Testis (tissue), 3 donors: ENCODE results near the gene PDC. TPM values are rescaled to one million over a fixed set of nuclear protein-coding genes. Genes with fewer than 3 reads are reported as not detected.

Experiments
- DNase-seq: peaks from one replicate; pipeline ENCODE4 v3.0.0-alpha.2; 2019
- H3K27ac ChIP-seq, 2 donors: fragments of 200-600 bp; sonication (generic); one replicate each; pipeline ENCODE4 v1.5.1; 2019
- H3K27me3 ChIP-seq: fragments of 200-600 bp; sonication (generic); one replicate; pipeline ENCODE4 v1.5.1; 2019
- H3K36me3 ChIP-seq: fragments of 200-600 bp; sonication (generic); one replicate; pipeline ENCODE4 v1.5.1; 2017; ENCODE audit warnings: low read depth; ENCODE audit errors: missing control alignments
- H3K4me1 ChIP-seq: fragments of 200-600 bp; sonication (generic); one replicate; pipeline ENCODE4 v1.5.1; 2019
- H3K4me3 ChIP-seq, 2 donors: fragments of 200-600 bp; sonication (generic); one replicate each; pipeline ENCODE4 v1.5.1; 2017 to 2019
- H3K9me3 ChIP-seq: fragments of 200-600 bp; sonication (generic); one replicate; pipeline ENCODE4 v1.5.1; 2017
- POLR2A ChIP-seq: fragments of 450-650 bp; IDR thresholded peaks from one replicate; pipeline ENCODE4 v1.6.1; 2017; ENCODE audit warnings: antibody characterized with exemption, mild to moderate bottlenecking, moderate library complexity
- WGBS, 2 donors: methylation state at CpG; one replicate each; pipeline ENCODE4 v1.1.5; 2018; 5-methylcytosine and 5-hydroxymethylcytosine counted together
- intact Hi-C: fragments of 100-400 bp; cut with DNase I; formaldehyde crosslinking; loops from one replicate; pipeline ENCODE4 v1.15.1; 2023; ENCODE audit warnings: low total_unique reads
- polyA plus RNA-seq: library from polyadenylated mRNA; stranded (reverse); fragments of 350-450 nt; fragmentation: Illumina TruSeq; extraction: RNeasy Lipid Tissue Mini Kit (QIAGEN cat#74804); gene quantifications from one replicate; pipeline ENCODE4 v1.2.3, GENCODE V29; 2014; ENCODE audit warnings: low read depth, low replicate concordance; ENCODE audit not compliant: insufficient read depth
- total RNA-seq, 2 donors: library from RNA; depleted of rRNA; stranded (reverse); fragments of >200 nt; gene quantifications; one replicate each; pipeline ENCODE4 v1.2.3, GENCODE V29; 2016
- TF ChIP-seq, protein P1 (sequence below), 3 experiments: fragments of 450-650 bp in 2 of 3; fragments of 200-600 bp in 1 of 3; sonication (generic) in 1 of 3; IDR thresholded peaks; one replicate each; pipeline ENCODE4 v1.5.1; 2016 to 2019; ENCODE audit warnings: antibody characterized with exemption in 3 of 3, mild to moderate bottlenecking in 2 of 3, moderate library complexity in 1 of 3

Gene PDC
- total and polyA plus RNA-seq, 3 donors from 2014 or later: 0.37 to 0.39 TPM; not detected in 1

DNA sequence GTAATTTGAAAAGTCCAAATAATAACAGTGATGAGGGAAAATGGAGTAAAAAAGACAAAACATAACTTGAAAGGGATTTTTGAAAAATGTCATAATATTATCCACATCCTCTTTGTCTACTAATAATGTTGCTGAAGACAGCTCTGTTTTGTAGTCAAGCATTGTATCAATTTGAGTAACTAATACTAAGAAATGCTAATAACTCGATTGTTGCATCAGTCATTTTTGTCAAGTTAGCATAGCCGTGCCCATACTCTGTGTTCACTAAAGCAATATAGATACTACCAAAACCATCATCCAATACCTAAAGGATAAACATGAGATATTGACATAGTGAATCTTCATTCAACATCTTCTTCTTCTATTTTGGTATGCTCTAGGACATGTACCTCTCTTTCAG, 17.3 kb downstream of the PDC start:
- intact Hi-C loops: no loop called here
- H3K36me3 ChIP-seq: no peaks in the 10 kb centered on the region
- no peak overlapping the region for H3K27ac ChIP-seq
- DNase-seq: no peak
- H3K9me3 ChIP-seq: no peaks in the 10 kb centered on the region
- no peaks in the 10 kb centered on the region for H3K4me1 ChIP-seq
- no peak for TF ChIP-seq POLR2A
- TF ChIP-seq, protein P1, sequence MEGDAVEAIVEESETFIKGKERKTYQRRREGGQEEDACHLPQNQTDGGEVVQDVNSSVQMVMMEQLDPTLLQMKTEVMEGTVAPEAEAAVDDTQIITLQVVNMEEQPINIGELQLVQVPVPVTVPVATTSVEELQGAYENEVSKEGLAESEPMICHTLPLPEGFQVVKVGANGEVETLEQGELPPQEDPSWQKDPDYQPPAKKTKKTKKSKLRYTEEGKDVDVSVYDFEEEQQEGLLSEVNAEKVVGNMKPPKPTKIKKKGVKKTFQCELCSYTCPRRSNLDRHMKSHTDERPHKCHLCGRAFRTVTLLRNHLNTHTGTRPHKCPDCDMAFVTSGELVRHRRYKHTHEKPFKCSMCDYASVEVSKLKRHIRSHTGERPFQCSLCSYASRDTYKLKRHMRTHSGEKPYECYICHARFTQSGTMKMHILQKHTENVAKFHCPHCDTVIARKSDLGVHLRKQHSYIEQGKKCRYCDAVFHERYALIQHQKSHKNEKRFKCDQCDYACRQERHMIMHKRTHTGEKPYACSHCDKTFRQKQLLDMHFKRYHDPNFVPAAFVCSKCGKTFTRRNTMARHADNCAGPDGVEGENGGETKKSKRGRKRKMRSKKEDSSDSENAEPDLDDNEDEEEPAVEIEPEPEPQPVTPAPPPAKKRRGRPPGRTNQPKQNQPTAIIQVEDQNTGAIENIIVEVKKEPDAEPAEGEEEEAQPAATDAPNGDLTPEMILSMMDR (IDR thresholded peaks at IDR 0.05): no peak
- H3K27me3 ChIP-seq: no peaks in the 10 kb centered on the region
- 97 to 98% methylated on average over 2 of the region's 2 CpGs for WGBS, 2 donors
- H3K4me3 ChIP-seq: no peak overlapping the region

DNA sequence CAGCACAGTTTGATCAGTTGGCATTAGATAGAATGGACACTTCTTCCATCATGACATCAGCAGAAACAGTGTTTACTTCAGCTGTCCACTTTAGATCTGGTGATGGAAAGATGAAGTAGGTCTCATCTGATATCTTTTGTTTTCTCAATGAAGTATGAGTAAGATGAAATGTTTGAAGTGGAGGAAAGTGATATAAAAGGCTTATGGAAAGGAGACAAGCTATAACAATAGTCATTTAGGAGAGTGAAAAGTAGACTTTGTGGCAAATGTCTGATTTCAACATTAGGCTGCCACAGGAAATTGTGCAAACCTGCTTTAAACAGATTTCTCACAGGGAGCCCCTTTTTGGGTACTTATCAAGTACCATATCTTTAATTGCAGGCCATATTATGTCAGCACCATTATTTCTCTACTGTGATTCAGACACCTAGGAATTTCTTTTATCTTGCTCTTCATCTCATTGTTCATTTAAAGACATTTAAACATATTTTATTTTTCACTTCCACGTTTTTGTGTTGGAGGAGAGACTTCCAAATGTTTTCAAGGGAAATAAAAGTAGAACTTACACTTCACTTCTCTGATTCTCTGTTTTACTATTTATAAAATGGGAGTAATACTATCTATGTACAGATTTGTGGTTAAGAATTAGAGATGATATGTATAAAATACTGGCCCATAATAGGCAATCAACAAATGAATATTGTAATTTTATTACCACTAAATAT, 18.1 kb downstream of the PDC start:
- Histone ChIP-seq H3K27me3 (no peaks in the 10 kb centered on the region), H3K27ac (no peak overlapping the region), H3K4me1 (no peaks in the 10 kb centered on the region), H3K36me3 (no peaks in the 10 kb centered on the region), H3K4me3 (no peak overlapping the region), H3K9me3 (no peaks in the 10 kb centered on the region)
- intact Hi-C loops: no loop called here
- TF ChIP-seq, protein P1 (IDR thresholded peaks at IDR 0.05): no peak
- no peak for TF ChIP-seq POLR2A
- DNase-seq: no peak
- WGBS, 2 donors: 56 to 65% methylated on average over 1 of the region's 1 CpG

DNA sequence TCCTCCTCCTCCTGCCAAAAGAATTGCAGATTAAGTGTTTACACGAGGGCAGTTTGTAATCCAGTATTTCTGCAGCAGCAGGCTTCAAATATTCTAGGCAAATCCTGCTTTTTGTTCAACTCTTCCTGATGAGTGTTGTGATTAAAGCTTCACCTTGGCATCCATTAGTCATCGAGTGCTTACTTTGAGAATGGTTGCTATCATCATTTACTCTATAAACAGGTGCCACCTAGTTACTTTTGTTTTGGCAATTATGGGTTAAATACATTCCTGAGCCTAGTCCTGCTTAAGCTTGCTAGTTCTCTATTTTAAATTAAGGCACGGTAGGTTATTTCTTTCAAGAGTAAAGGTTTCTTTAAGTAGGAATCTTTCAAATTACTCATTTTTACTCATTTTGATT, 20.3 kb downstream of the PDC start:
- Histone ChIP-seq H3K27ac (no peak overlapping the region), H3K36me3 (no peaks in the 10 kb centered on the region), H3K4me3 (no peak overlapping the region), H3K9me3 (no peaks in the 10 kb centered on the region), H3K27me3 (no peaks in the 10 kb centered on the region), H3K4me1 (no peaks in the 10 kb centered on the region)
- DNase-seq: no peak
- intact Hi-C loops: no loop called here
- 57 to 60% methylated on average over 3 of the region's 3 CpGs for WGBS, 2 donors
- TF ChIP-seq, protein P1 (IDR thresholded peaks at IDR 0.05): no peak
- TF ChIP-seq POLR2A: no peak

DNA sequence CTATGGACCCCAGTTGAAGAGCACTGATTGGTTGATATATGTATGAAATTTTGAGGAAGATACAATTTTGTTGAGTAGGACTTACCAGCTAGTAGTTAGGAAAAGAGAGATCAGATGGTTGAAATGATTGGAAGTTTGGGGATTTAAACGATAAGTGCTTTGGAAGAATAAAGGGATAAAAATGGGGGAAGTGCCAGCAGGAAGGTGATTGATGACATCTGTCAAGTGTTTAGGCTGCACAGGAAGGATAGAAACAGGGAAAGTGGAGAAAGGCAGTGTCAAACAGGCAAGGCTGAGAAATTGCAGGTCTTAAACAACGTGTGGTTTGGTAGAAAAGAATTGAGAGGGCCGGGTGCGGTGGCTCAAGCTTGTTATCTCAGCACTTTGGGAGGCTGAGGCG, 22.3 kb downstream of the PDC start:
- Histone ChIP-seq H3K27me3 (no peaks in the 10 kb centered on the region), H3K4me3 (no peak overlapping the region), H3K27ac (no peak overlapping the region), H3K36me3 (no peaks in the 10 kb centered on the region), H3K9me3 (no peaks in the 10 kb centered on the region), H3K4me1 (no peaks in the 10 kb centered on the region)
- DNase-seq: no peak
- TF ChIP-seq, protein P1 (IDR thresholded peaks at IDR 0.05): no peak
- no peak for TF ChIP-seq POLR2A
- intact Hi-C loops: no loop called here
- WGBS, 2 donors: 74 to 82% methylated on average over 5 of the region's 5 CpGs

DNA sequence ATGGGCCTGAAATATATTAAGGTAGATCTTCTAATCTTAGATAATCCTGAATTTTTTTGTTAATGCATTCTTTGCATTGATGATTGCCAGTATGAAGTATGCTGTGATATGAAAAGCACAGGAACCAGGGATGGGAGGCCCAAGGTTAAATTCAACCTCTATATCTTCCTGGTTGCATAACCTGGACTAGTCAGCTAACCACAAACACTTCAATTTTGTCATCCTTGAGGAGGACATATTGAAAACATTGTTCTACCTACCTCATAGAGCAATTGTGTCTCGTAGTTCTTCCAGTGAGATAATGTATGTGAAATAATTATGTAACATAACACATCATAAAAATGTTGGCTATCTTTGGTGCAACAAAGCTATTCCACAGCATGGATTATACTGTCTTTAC, 25.6 kb downstream of the PDC start:
- H3K27me3 ChIP-seq: no peaks in the 10 kb centered on the region
- no peak overlapping the region for H3K4me3 ChIP-seq
- WGBS, 2 donors: 91 to 96% methylated on average over 1 of the region's 1 CpG
- TF ChIP-seq, protein P1 (IDR thresholded peaks at IDR 0.05): no peak
- TF ChIP-seq POLR2A: no peak
- H3K36me3 ChIP-seq: no peaks in the 10 kb centered on the region
- DNase-seq: no peak
- H3K27ac ChIP-seq: no peak overlapping the region
- intact Hi-C loops: no loop called here
- H3K4me1 ChIP-seq: no peaks in the 10 kb centered on the region
- no peaks in the 10 kb centered on the region for H3K9me3 ChIP-seq
